Tibial nerve (tissue), 4 donors: ENCODE results near the gene CD58. TPM values are rescaled to one million over a fixed set of nuclear protein-coding genes. Genes with fewer than 3 reads are reported as not detected.

Experiments
- DNase-seq, 2 donors: peaks; one replicate each; pipeline ENCODE4 v3.0.0-alpha.2; 2019; ENCODE audit warnings: low spot score in 2 of 2
- H3K27ac ChIP-seq, 4 donors: fragments of 200-600 bp; sonication (generic) in 3 of 4; one replicate each; pipeline ENCODE4 v1.5.1; 2017 to 2019; ENCODE audit warnings: mild to moderate bottlenecking in 1 of 4
- H3K27me3 ChIP-seq, 2 donors: fragments of 200-600 bp; sonication (generic) in 1 of 2; one replicate each; pipeline versions ENCODE4 v1.5.1 to v1.6.0; 2017 to 2019
- H3K36me3 ChIP-seq, 3 donors: fragments of 200-600 bp; sonication (generic); one replicate each; pipeline ENCODE4 v1.5.1; 2018 to 2019
- H3K4me1 ChIP-seq, 4 donors: fragments of 200-600 bp; sonication (generic) in 3 of 4; one replicate each; pipeline ENCODE4 v1.5.1; 2017 to 2019
- H3K4me3 ChIP-seq, 4 donors: fragments of 200-600 bp; sonication (generic) in 3 of 4; one replicate each; pipeline ENCODE4 v1.5.1; 2017 to 2019; ENCODE audit warnings: mild to moderate bottlenecking in 1 of 4, moderate library complexity in 1 of 4
- H3K9me3 ChIP-seq, 4 donors: fragments of 200-600 bp; sonication (generic) in 3 of 4; one replicate each; pipeline ENCODE4 v1.5.1; 2017 to 2019
- CTCF ChIP-seq, 5 experiments: fragments of 200-600 bp in 3 of 5; fragments of 450-650 bp in 2 of 5; sonication (generic) in 3 of 5; IDR thresholded peaks; one replicate each; pipeline ENCODE4 v1.5.1; 2016 to 2019; ENCODE audit warnings: antibody characterized with exemption in 5 of 5, mild to moderate bottlenecking in 3 of 5, moderate library complexity in 2 of 5
- EP300 ChIP-seq, 2 donors: sonication (generic); formaldehyde crosslinking; IDR thresholded peaks; one replicate each; pipeline ENCODE4 v1.6.1; 2017; ENCODE audit warnings: antibody characterized with exemption in 2 of 2, mild to moderate bottlenecking in 1 of 2
- POLR2A ChIP-seq, 2 donors: fragments of 450-650 bp; IDR thresholded peaks; one replicate each; pipeline ENCODE4 v1.6.1; 2017; ENCODE audit warnings: antibody characterized with exemption in 2 of 2, mild to moderate bottlenecking in 2 of 2, moderate library complexity in 2 of 2
- WGBS, 2 donors: methylation state at CpG; one replicate each; pipeline ENCODE4 v1.1.5; 2018; 5-methylcytosine and 5-hydroxymethylcytosine counted together
- total RNA-seq, 4 donors: library from RNA; depleted of rRNA; stranded (reverse); fragments of >200 nt; gene quantifications; one replicate each; pipeline ENCODE4 v1.1.0, GENCODE V29; 2016

CD58 gene
- total RNA-seq, 4 donors from 2014 or later = 15.9 to 36.0 (median 21.8) TPM

- Histone ChIP-seq H3K4me3 (no peak overlapping the region), H3K4me1 (peaks cover 0 to 4% (median 0%) of the 10 kb centered on the region in 4 donors), H3K27me3 (no peaks in the 10 kb centered on the region), H3K27ac (no peak overlapping the region), H3K9me3 (no peaks in the 10 kb centered on the region), H3K36me3 (peaks cover 0 to 20% (median 0%) of the 10 kb centered on the region in 3 donors)
- DNase-seq = no peak
- TF ChIP-seq POLR2A (IDR thresholded peaks at IDR 0.05) (no peak), CTCF (IDR thresholded peaks at IDR 0.05) (no peak), EP300 (IDR thresholded peaks at IDR 0.05) (no peak)
- 86 to 89% methylated on average over 5 of the region's 5 CpGs for WGBS, 2 donors
Observed at GRCh38 chr1:116516631-116517030, 54.2 kb downstream of the CD58 start.

GRCh38 chr1:116515702-116516101 lies 55.1 kb downstream of the CD58 start:
- Histone ChIP-seq H3K36me3 (peaks cover 0 to 20% (median 0%) of the 10 kb centered on the region in 3 donors), H3K27ac (peak overlapping the region in 3 of 4 donors; percentile 21 to 53 (median 44)), H3K4me3 (no peak overlapping the region), H3K9me3 (no peaks in the 10 kb centered on the region), H3K4me1 (peaks cover 0 to 4% (median 0%) of the 10 kb centered on the region in 4 donors), H3K27me3 (no peaks in the 10 kb centered on the region)
- WGBS, 2 donors = 76 to 82% methylated on average over 7 of the region's 7 CpGs
- TF ChIP-seq POLR2A (IDR thresholded peaks at IDR 0.05) = no peak
- no peak for TF ChIP-seq EP300 (IDR thresholded peaks at IDR 0.05)
- TF ChIP-seq CTCF (IDR thresholded peaks at IDR 0.05) = no peak
- DNase-seq = no peak

GRCh38 chr1:116514708-116515525 lies 55.9 kb downstream of the CD58 start:
- peaks cover 0 to 18% (median 0%) of the 10 kb centered on the region in 3 donors for H3K36me3 ChIP-seq
- no peaks in the 10 kb centered on the region for H3K9me3 ChIP-seq
- H3K4me1 ChIP-seq = peaks cover 0 to 4% (median 0%) of the 10 kb centered on the region in 4 donors
- no peak for TF ChIP-seq CTCF (IDR thresholded peaks at IDR 0.05)
- peak overlapping the region in 3 of 4 donors; percentile 21 to 53 (median 44) for H3K27ac ChIP-seq
- WGBS, 2 donors = 65 to 71% methylated on average over 8 of the region's 8 CpGs
- no peaks in the 10 kb centered on the region for H3K27me3 ChIP-seq
- H3K4me3 ChIP-seq = no peak overlapping the region
- DNase-seq = no peak

- peaks cover 0 to 11% (median 0%) of the 10 kb centered on the region in 3 donors for H3K36me3 ChIP-seq
- H3K4me1 ChIP-seq = peaks cover 0 to 13% (median 0%) of the 10 kb centered on the region in 4 donors
- no peaks in the 10 kb centered on the region for H3K9me3 ChIP-seq
- H3K27me3 ChIP-seq = no peaks in the 10 kb centered on the region
- H3K27ac ChIP-seq = no peak overlapping the region
- no peak overlapping the region for H3K4me3 ChIP-seq
- TF ChIP-seq EP300 (IDR thresholded peaks at IDR 0.05) (no peak), CTCF (IDR thresholded peaks at IDR 0.05) (no peak), POLR2A (IDR thresholded peaks at IDR 0.05) (no peak)
- WGBS, 2 donors = 70 to 84% methylated on average over 4 of the region's 4 CpGs
- DNase-seq = no peak
Observed at GRCh38 chr1:116513956-116514355, 56.9 kb downstream of the CD58 start.

- no peak for TF ChIP-seq POLR2A (IDR thresholded peaks at IDR 0.05)
- TF ChIP-seq EP300 (IDR thresholded peaks at IDR 0.05) = no peak
- no peak for TF ChIP-seq CTCF (IDR thresholded peaks at IDR 0.05)
- Histone ChIP-seq H3K27me3 (no peaks in the 10 kb centered on the region), H3K4me3 (no peak overlapping the region), H3K9me3 (no peaks in the 10 kb centered on the region), H3K36me3 (peaks cover 0 to 6% (median 0%) of the 10 kb centered on the region in 3 donors), H3K4me1 (peaks cover 0 to 21% (median 0%) of the 10 kb centered on the region in 4 donors), H3K27ac (no peak overlapping the region)
- no peak for DNase-seq
- 44 to 94% methylated on average over 2 of the region's 2 CpGs for WGBS, 2 donors
Observed at GRCh38 chr1:116511459-116512019, 59.3 kb downstream of the CD58 start.
